LHCN-M2 (cell line): ENCODE measurements around the gene ARHGAP10. TPM values are rescaled to one million over a fixed set of nuclear protein-coding genes. Genes with fewer than 3 reads are reported as not detected.
"Not testable (repeated sequence)": the region's sequence is repeated elsewhere in the genome, so short reads cannot be mapped to it uniquely, and the experiment has no call there.

Experiments used
- DNase-seq: peaks from one replicate; pipeline ENCODE4 v3.0.0-alpha.2; 2012; ENCODE audit warnings: low read depth
- total RNA-seq: library from RNA; depleted of rRNA; stranded (reverse); fragments of >200 nt; gene quantifications from 2 replicates; pipeline ENCODE4 v1.2.3, GENCODE V29; 2014

The ARHGAP10 gene
- total RNA-seq, 1 experiment from 2014 or later, result 28.9 TPM

- DNase-seq, result no peak
These were observed 159.7 kb downstream of the ARHGAP10 start for GRCh38 chr4:147891476-147892115.

GRCh38 chr4:147899512-147899911, 167.6 kb downstream of the ARHGAP10 start:
- peak; percentile 11 for DNase-seq

- DNase-seq, result no peak
These were observed 169.5 kb downstream of the ARHGAP10 start for GRCh38 chr4:147901388-147901787.

- no peak for DNase-seq
These were observed 170.0 kb downstream of the ARHGAP10 start for GRCh38 chr4:147901916-147902315.

- DNase-seq, result no peak
These were observed 177.3 kb downstream of the ARHGAP10 start for GRCh38 chr4:147909225-147909624.

DNA sequence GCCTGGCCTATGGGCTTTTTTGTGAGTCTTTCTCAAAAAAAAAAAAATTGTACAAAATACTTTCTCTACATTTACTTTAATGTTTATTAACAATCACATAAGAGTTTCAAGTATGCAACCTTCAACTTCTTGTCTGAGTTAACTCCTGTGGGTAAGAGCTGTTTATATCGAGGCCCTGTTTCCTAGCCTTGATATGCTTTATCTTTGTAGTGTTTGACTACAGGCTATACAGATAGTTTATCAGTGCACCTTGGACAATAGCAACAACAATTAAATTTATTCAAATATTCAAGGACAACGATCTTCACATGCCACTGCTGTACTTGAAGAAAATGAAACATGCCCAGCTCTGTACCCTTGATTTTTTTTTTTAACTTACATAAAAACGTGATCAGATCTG, 178.4 kb downstream of the ARHGAP10 start:
- DNase-seq, result no peak

DNA sequence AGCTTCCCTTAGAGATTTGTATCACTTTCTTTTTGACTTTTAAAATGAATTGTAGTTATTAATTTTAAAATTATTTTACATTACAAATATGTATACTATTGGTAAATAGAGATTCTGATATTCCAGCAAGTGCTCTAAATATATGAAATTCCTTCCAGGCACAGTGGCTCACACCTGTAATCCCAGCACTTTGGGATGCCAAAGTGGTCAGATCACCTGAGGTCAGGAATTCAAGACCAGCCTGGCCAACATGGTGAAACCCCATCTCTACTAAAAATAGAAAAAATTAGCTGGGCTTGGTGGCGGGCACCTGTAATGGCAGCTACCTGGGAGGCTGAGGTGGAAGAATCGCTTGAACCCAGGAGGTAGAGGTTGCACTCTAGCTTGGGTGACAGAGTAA, 180.2 kb downstream of the ARHGAP10 start:
- DNase-seq, result not testable (repeated sequence)

DNA sequence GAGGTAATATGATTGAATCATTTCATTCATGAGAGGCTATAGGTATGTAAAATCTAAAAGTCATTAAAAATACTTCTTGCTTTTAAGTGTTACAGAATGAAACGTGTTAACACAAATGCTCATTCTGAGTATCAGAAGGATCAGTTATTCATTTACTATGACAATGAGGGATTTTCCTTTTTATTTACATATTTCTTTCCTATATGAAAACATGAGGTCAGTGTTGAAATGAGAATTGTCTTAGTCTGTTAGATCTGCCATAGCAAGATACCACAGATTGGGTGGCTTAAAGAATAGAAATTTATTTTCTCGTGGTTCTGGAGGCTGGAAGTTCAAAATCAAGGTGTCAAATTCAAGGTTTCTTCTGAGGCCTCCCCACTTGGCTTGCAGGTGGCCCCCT, 181.2 kb downstream of the ARHGAP10 start:
- no peak for DNase-seq

DNA sequence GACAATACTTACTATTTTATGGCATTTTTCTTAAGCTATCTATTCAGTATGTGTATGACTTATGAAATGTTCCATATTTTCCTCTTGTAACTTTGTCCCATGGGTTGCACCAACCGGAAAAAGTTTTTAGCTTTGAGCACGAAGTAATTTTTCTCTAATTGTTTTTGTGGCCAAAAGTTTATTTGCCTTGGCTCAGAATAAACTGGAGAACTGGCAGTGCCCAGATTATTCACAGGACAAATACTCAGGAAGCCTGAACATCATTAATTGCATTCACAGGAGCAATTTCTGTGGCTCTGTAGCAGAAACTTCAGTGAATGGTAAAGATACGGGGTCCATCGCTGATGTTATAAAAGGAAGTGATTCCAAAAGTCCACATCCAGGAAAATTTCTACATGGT, 184.5 kb downstream of the ARHGAP10 start:
- peak; percentile 72 for DNase-seq

GRCh38 chr4:147923381-147923780, 191.5 kb downstream of the ARHGAP10 start:
- no peak for DNase-seq

DNA sequence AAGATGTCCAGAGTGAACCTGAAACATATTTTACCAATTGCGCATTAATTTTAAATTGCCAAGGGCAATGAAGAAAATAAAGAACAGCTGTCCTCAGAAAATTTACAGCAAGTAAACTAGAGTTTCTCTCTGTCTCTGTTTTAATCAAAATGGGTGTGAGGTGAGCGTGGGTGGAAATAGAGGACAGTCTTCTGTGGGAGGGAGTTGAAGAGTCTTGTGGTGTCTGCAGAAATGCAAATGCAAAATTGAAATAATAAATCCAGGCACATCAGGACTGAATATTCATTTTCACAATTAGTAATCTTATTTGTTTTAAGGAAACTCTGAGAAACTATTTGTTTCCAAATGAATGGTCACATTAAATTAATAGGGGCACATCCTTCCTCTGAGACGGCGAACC, 192.0 kb downstream of the ARHGAP10 start:
- DNase-seq, result no peak

GRCh38 chr4:147924604-147925412, 192.9 kb downstream of the ARHGAP10 start:
- peak; percentile 29 for DNase-seq

- DNase-seq, result no peak
These were observed 195.7 kb downstream of the ARHGAP10 start for GRCh38 chr4:147927377-147928137.

- no peak for DNase-seq
These were observed 196.5 kb downstream of the ARHGAP10 start for GRCh38 chr4:147928400-147928799.

DNA sequence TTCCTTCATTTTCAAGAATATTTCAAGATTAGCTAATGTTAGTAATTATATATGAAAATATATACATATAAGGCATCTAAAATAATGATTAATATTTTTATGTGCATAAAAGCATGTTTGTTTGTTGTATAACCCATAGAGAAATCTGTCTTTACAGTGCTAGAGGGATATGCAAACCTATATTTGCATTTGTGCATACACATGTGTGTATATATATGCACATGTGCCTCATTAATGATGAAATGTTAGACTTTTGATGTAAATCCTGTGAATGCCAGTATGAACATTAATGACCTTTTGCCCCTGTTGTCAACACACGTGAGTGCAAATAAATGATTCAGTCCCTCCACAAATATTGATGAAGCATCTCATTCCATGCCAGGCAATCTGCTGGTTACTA, 197.9 kb downstream of the ARHGAP10 start:
- DNase-seq, result no peak

DNA sequence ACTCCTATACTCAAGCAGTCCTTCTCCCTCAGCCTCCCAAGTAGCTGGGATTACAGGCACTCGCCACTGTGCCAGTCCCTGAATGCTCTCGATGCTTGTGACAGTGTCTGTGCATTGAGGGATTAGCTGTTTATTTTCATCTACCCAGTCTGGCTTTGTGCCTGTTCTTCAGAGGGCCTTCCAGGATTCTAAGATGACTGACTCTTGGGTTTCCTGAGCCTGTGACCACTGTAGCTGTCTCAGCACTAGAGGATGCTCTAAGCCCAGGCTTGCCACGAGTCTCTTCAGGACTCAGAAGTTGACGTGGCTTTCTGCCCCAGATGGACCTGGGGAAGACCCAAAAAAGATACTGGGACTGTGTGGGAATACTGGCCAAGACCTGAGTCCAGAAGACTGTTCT, 201.4 kb downstream of the ARHGAP10 start:
- DNase-seq, result no peak

DNA sequence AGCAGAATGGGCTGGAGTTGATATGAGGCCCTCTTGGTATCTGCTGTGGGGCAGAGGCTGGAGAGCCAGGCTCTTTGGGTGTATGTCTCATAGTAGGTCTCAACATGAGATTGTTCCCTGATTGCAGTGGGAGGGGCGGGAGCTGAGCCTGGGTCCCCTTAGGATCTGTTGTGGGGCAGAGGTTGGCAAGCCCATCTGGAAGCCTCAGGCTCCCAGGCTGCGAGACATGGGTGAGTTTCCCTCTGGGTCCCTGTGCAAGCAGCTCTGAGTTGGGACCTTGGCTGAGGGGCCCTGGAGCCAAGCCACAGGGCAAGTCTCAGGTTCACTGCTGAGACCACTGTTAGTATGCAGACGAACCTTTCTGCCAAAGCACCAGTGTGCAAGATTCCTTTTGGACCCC, 201.9 kb downstream of the ARHGAP10 start:
- DNase-seq, result no peak

- DNase-seq, result no peak
These were observed 206.6 kb downstream of the ARHGAP10 start for GRCh38 chr4:147938496-147938895.

- no peak for DNase-seq
These were observed 208.3 kb downstream of the ARHGAP10 start for GRCh38 chr4:147940171-147940570.

DNA sequence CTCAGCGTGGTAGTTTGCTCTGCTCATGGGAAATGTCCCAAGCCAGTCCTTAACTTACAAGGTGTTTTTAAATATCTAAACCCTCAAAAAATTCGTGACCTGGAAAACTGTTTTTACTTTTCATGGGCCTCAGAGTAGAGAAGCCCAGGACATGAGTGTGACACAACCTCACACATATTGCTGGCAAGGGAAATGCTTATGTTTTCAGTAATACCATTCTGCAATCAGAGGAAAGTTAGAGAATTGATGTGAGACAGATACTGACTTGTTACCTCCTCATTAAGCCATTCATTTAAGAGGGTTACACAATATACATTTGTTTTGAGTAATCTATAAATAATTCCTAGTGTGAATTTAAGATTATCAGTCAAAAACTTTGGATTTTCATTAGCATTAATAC, 209.5 kb downstream of the ARHGAP10 start:
- DNase-seq, result no peak

DNA sequence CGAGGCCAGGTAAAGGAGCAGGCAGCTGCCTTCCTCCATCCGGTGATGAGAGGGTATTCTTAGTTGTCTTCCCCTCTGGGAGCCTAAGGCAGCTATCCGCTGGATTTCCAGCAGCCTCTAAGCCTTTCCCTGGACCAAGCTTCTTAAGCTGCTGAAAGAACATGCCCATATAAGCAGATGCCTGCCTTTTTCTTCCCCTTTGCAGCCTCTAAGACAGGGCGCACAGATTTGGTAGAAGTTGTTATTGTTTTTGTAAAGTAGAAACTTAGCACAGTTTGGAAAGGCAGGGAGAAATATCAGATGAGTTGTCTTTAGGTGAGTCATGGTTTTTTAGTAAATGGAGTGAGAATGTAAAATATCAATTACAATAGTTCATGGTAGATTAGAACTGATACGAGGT, 210.8 kb downstream of the ARHGAP10 start:
- DNase-seq, result peak; percentile 55

- no peak for DNase-seq
These were observed 211.3 kb downstream of the ARHGAP10 start for GRCh38 chr4:147943159-147943638.
